Duodenal mucosa (tissue), 2 donors: ENCODE measurements around the gene MAP6D1.

Source experiments
- H3K27ac ChIP-seq: one replicate; pipeline ENCODE4 v1.7.0; 2013; ENCODE audit warnings: low read depth, low read length
- H3K27me3 ChIP-seq, 2 donors: one replicate each; pipeline ENCODE4 v1.7.0; 2013; ENCODE audit warnings: low read length in 2 of 2, control low read depth in 1 of 2; ENCODE audit not compliant: insufficient read depth in 2 of 2, control insufficient read depth in 1 of 2
- H3K36me3 ChIP-seq, 2 donors: one replicate each; pipeline ENCODE4 v1.7.0; 2013; ENCODE audit warnings: low read length in 2 of 2, control low read depth in 1 of 2; ENCODE audit not compliant: insufficient read depth in 2 of 2, control insufficient read depth in 1 of 2
- H3K4me1 ChIP-seq, 2 donors: one replicate each; pipeline ENCODE4 v1.7.0; 2013; ENCODE audit warnings: low read length in 2 of 2, control low read depth in 1 of 2; ENCODE audit not compliant: insufficient read depth in 2 of 2, control insufficient read depth in 1 of 2
- H3K4me3 ChIP-seq, 2 donors: one replicate each; pipeline ENCODE4 v1.7.0; 2013; ENCODE audit warnings: low read length in 2 of 2, low read depth in 1 of 2
- H3K9ac ChIP-seq, 2 donors: one replicate each; pipeline ENCODE4 v1.7.0; 2013; ENCODE audit warnings: low read length in 2 of 2, low read depth in 1 of 2
- H3K9me3 ChIP-seq, 2 donors: one replicate each; pipeline ENCODE4 v1.7.0; 2013; ENCODE audit warnings: low read length in 2 of 2, control low read depth in 1 of 2; ENCODE audit not compliant: control insufficient read depth in 1 of 2

The MAP6D1 gene

DNA sequence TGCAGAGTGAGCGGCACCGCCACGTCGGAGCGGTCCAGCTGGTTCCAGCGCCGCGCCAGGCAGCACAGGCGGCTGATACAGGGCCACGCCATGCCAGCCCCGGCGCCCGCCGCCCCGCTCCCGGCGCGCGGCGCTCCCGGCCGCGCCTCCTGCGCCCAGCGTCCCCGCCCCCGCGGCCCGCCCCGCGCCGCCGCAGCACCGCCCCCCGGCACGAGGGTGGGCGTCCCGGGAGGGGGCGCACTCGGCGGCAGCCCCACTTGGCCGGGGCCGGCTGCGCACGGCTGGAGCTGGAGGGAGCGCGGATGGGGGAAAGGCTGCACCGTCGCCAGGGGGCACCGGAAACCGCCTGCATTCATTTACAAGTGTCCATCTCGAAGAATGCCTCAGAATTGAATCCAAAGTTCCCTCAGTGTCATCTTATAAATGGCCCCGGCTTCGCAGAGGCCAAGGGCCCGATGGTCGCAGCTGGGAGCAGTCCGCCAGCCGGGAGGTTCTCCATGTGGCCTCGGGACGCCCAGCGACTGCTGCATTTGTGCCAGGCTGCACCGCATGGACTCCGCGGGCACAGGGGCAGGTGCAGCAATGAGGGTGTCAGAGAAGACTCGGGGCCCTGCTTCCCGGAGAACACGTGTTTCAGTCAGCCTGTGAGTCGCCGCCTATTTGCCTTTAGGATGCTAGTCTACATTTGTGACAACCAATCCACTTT, at the start of gene MAP6D1:
Gene MAP6D1, minus strand, starts transcription at position 122 of the 706 bp plus-strand sequence. Its CDS starts 30 bp downstream, at position 92.
- Histone ChIP-seq H3K27ac (no peak within 1 kb of the TSS), H3K4me1 (peaks cover 7 to 15% of the 10 kb centered on the region in 2 donors), H3K36me3 (peaks cover 6 to 25% of the 10 kb centered on the region in 2 donors), H3K27me3 (peaks cover 0 to 3% of the 10 kb centered on the region in 2 donors), H3K9ac (peak within 1 kb of the TSS in 1 of 2 donors; percentile 47), H3K4me3 (peak within 1 kb of the TSS; percentile 49 to 71), H3K9me3 (no peaks in the 10 kb centered on the region)

DNA sequence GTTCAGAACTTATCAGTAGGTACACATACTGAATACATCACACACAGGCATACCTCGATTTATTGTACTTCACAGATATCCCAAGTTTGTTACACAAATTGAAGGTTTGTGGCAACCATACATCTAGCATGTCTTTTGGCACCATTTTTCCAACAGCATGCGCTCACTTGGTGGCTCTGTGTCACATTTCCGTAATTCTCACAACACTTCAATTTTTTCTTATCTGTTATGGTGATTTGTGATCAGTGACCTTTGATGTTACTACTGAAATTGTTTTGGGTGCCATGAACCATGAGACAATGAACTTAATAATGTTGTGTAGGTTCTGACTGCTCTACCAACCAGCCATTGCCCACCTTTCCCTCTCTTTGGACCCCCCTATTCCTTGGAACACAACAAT, 48.5 kb upstream of the MAP6D1 start:
- Histone ChIP-seq H3K9me3 (no peaks in the 10 kb centered on the region), H3K4me3 (no peak overlapping the region), H3K27ac (no peak overlapping the region), H3K27me3 (no peaks in the 10 kb centered on the region), H3K36me3 (peaks cover 0 to 5% of the 10 kb centered on the region in 2 donors), H3K4me1 (peaks cover 5 to 7% of the 10 kb centered on the region in 2 donors), H3K9ac (no peak overlapping the region)

DNA sequence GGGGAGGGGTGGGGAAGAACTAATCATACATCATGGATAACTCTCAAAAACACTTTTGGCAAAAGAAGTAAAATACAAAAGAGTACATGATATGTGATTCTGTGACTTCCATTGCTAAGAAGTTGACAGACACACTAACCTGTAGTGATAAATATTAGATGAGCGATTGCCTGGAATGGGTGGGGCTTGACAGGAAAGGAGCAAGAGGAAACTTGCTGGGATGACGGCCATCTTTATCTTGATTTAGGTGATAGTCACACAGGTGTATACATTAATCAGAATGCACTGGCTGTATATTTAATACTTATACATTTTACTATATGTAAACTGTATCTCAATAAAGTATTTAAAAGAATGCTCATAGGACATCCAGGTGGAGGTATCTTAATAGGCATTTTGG, 46.2 kb upstream of the MAP6D1 start:
- Histone ChIP-seq H3K27ac (no peak overlapping the region), H3K9ac (no peak overlapping the region), H3K9me3 (no peaks in the 10 kb centered on the region), H3K36me3 (peaks cover 0 to 13% of the 10 kb centered on the region in 2 donors), H3K4me3 (no peak overlapping the region), H3K27me3 (no peaks in the 10 kb centered on the region), H3K4me1 (peaks cover 5 to 7% of the 10 kb centered on the region in 2 donors)

DNA sequence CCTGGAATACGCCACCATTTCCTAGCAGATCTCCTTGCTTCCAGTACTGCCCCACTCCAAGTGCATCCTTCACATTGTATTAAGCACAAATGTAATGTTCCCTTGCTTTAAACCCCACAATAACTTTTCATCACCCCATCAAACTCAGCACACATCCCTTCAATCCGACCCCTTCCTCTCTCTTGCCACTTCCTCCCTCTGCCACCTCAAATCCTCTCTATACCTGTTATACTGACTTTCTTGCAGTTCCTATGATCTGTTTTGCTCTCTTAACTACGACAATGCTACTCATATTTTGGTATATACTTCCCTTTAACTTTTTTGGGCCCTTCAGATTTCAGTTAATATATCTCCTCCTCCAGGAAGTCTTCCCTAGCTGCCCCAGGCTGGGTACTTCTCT, 45.2 kb upstream of the MAP6D1 start:
- Histone ChIP-seq H3K9me3 (no peaks in the 10 kb centered on the region), H3K27ac (no peak overlapping the region), H3K4me3 (no peak overlapping the region), H3K36me3 (peaks cover 0 to 22% of the 10 kb centered on the region in 2 donors), H3K4me1 (peaks cover 5 to 7% of the 10 kb centered on the region in 2 donors), H3K27me3 (no peaks in the 10 kb centered on the region), H3K9ac (no peak overlapping the region)

DNA sequence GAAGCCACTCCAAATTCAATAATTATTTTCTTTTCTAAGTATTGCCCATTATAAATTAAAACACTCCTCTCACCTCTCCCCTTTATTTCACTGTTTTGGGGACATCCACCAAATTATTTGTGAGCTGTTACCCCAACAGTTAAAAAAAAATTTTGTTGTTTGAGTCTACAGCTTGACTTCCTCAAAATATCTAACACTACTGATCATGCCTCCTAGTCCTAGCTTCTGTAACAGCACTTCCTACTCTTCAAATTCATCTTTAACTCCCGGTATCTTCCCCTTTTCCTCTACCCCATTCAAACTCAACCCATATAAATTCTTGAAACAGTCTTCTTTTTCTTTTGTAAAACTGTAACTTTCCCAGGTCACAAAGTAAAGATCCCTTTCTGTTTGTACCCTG, 43.4 kb upstream of the MAP6D1 start:
- Histone ChIP-seq H3K9ac (no peak overlapping the region), H3K4me1 (peaks cover 3% of the 10 kb centered on the region in 2 donors), H3K4me3 (no peak overlapping the region), H3K27ac (no peak overlapping the region), H3K36me3 (peaks cover 0 to 36% of the 10 kb centered on the region in 2 donors), H3K27me3 (no peaks in the 10 kb centered on the region), H3K9me3 (no peaks in the 10 kb centered on the region)

DNA sequence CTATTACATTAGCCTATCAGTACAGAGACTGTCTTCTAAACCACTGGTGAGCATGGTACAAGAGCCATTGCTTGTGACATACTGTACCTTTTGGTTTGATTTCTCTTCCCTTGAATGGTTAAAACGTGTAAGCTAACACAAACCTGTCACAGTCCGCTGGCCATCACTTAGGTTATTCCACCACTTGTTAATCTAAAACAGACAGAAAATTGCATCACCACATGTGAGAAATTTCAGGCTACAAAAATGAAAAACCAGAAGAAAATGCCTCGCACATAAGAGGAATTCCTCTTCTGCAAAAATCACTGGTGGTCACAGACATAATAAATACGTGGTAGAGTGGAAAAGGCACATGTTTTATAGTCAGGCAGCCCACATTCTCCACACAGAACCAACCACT, 37.2 kb upstream of the MAP6D1 start:
- Histone ChIP-seq H3K4me1 (no peaks in the 10 kb centered on the region), H3K36me3 (peaks cover 8 to 81% of the 10 kb centered on the region in 2 donors), H3K4me3 (no peak overlapping the region), H3K27ac (no peak overlapping the region), H3K27me3 (no peaks in the 10 kb centered on the region), H3K9me3 (no peaks in the 10 kb centered on the region), H3K9ac (no peak overlapping the region)

DNA sequence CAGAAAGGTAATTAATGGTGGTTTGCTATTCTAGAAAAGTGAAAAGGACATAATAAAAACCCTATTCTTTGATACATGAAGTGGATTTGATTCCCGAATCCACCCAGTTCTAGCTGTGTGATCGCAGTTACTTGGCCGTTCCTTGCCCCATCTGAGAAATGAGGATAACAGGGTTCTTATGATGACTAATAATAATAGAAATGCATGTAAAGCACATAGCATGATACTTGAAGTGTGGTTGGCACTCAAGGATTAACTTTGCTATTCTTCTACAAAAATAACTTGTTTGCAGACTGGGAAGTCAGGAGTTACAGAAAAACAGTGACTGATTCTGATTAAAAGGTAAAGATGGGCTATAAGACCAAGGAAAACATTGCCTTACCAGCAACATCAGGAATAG, 32.5 kb upstream of the MAP6D1 start:
- Histone ChIP-seq H3K36me3 (peaks cover 14 to 56% of the 10 kb centered on the region in 2 donors), H3K27ac (no peak overlapping the region), H3K9ac (no peak overlapping the region), H3K4me3 (no peak overlapping the region), H3K9me3 (no peaks in the 10 kb centered on the region), H3K4me1 (no peaks in the 10 kb centered on the region), H3K27me3 (no peaks in the 10 kb centered on the region)

DNA sequence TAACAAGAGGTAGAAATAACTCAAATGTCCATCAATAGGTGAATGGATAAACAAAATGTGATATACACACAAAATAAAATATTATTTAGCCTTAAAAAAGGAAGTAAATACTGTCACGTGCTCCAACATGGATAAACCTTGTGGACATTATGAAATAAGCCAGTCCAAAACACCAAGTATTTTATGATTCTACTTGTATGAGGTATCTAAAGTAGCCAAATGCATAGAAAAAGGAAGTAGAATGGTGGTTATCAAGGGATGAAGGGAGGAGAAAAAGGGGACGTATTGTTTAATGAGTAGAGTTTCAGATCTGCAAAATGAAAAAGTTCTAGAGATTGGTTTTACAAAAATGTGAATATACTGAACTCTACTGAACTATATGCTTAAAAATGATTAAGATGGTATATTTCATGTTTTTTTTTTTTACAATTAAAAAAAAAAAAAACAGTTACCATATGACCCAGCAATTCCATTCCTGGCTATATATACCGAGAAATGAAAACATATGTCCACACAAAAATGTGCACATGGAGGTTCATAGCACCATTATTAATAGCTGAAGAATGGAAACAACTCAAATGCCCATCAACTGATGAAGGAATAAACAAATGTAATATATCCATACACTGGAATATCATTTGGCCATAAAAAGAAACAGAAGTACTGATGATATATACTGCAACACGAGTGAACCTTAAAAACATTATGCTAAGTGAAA, 29.1 kb upstream of the MAP6D1 start:
- no peak overlapping the region for H3K4me3 ChIP-seq
- H3K4me1 ChIP-seq, result no peaks in the 10 kb centered on the region
- no peaks in the 10 kb centered on the region for H3K9me3 ChIP-seq
- peaks cover 9 to 27% of the 10 kb centered on the region in 2 donors for H3K36me3 ChIP-seq
- no peak overlapping the region for H3K9ac ChIP-seq
- H3K27me3 ChIP-seq, result no peaks in the 10 kb centered on the region
- H3K27ac ChIP-seq, result no peak overlapping the region

DNA sequence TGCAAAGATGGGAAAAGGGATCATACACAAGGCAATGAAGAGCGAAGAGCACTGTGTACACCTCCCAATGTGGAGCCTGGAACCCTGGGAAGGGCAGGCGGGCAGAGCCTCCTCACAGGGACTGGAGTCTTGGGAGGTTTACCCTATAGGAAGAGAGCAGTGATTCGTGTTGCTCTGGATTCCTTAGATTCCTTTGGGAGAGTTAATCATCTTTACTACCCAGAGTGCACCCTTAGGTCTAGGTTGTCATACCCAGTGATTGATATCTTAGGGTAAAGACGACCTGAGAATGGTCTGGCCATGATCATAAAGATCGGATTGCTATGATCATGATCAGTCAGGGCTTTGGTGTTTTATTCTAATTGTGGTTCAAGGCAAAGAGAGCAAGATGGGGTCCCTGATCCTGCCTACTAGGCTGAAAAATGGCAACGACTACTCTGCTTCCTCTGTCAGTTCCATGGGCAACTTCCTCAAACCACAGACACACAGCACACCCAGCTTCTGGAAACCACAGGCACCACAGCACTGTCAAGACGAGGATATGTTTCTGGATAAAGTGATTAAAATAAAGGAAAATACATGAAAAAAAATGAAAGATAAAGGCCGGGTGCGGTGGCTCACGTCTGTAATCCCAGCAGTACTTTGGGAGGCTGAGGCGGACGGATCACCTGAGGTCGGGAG, 20.4 kb upstream of the MAP6D1 start:
- H3K4me3 ChIP-seq, result no peak overlapping the region
- H3K4me1 ChIP-seq, result no peaks in the 10 kb centered on the region
- no peak overlapping the region for H3K9ac ChIP-seq
- no peaks in the 10 kb centered on the region for H3K9me3 ChIP-seq
- H3K27ac ChIP-seq, result no peak overlapping the region
- peaks cover 31 to 52% of the 10 kb centered on the region in 2 donors for H3K36me3 ChIP-seq
- H3K27me3 ChIP-seq, result no peaks in the 10 kb centered on the region

DNA sequence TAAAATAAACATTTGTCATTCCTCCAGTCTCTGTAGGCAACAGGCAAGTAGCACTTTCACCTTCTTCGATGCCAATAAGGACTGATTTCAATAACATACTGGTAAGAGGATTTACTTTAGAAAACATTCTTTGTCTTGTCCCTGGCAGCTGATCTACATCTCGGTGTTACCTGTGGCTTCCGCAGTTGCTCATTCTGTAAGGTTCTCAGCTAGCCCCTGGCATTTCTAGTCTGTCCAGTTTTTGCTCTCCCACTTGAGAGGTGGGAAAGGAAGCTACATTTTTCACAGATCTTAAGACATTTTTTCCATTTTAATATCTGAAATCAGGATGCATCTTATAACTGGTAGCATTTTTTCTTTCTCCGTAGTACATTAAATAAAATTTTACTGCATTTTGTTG, 19.7 kb upstream of the MAP6D1 start:
- no peaks in the 10 kb centered on the region for H3K9me3 ChIP-seq
- peaks cover 35 to 55% of the 10 kb centered on the region in 2 donors for H3K36me3 ChIP-seq
- no peak overlapping the region for H3K27ac ChIP-seq
- H3K9ac ChIP-seq, result no peak overlapping the region
- no peaks in the 10 kb centered on the region for H3K4me1 ChIP-seq
- H3K27me3 ChIP-seq, result no peaks in the 10 kb centered on the region
- no peak overlapping the region for H3K4me3 ChIP-seq
